ENCODE measurements around the gene CENPP. TPM values are rescaled to one million over a fixed set of nuclear protein-coding genes. Genes with fewer than 3 reads are reported as not detected.

Gene CENPP
- total RNA-seq, 1 donor, result 5.4 TPM

DNA sequence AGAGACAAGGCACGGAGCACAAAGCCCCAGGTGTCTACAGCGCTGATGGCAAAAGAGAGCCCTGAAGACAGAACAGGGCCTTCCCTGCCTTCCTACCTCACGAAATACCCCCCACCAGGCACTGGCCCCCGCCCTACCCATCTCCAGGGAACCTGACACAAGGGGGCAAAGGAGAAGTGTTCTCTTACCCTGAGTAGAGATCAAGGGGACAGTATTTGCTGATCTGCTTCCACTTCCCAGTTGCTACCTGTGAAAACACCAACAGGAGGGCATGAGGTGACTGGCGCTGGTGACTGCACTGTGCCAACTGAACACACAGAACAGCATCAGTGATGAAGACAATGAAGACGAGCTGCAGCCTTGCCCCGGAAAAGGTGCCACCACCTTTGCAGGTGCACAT is 316.8 kb downstream of the CENPP start:
- Histone ChIP-seq H3K9me3 (ENCODE audit: low read depth, low read length) (no peaks in the 10 kb centered on the region), H3K79me2 (ENCODE audit: insufficient read depth, low read length) (peaks cover 38% of the 10 kb centered on the region), H3K27me3 (ENCODE audit: insufficient read depth, low read length) (no peaks in the 10 kb centered on the region), H3K4me1 (ENCODE audit: insufficient read depth, low read length) (no peaks in the 10 kb centered on the region), H3K4me2 (ENCODE audit: insufficient read depth, low read length) (no peak overlapping the region), H4K20me1 (ENCODE audit: insufficient read depth, low read length) (peaks cover 10% of the 10 kb centered on the region), H2AFZ (ENCODE audit: low read length) (no peak overlapping the region), H3K27ac (ENCODE audit: low read depth, low read length) (no peak overlapping the region), H3K4me3 (ENCODE audit: insufficient read depth, low read length) (no peak overlapping the region), H3K36me3 (ENCODE audit: insufficient read depth, low read length) (peaks cover 70% of the 10 kb centered on the region)
- TF ChIP-seq, protein P1, sequence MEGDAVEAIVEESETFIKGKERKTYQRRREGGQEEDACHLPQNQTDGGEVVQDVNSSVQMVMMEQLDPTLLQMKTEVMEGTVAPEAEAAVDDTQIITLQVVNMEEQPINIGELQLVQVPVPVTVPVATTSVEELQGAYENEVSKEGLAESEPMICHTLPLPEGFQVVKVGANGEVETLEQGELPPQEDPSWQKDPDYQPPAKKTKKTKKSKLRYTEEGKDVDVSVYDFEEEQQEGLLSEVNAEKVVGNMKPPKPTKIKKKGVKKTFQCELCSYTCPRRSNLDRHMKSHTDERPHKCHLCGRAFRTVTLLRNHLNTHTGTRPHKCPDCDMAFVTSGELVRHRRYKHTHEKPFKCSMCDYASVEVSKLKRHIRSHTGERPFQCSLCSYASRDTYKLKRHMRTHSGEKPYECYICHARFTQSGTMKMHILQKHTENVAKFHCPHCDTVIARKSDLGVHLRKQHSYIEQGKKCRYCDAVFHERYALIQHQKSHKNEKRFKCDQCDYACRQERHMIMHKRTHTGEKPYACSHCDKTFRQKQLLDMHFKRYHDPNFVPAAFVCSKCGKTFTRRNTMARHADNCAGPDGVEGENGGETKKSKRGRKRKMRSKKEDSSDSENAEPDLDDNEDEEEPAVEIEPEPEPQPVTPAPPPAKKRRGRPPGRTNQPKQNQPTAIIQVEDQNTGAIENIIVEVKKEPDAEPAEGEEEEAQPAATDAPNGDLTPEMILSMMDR (IDR thresholded peaks at IDR 0.05; ENCODE audit: extremely low read depth, low read depth, low read length), result no peak
- DNase-seq (ENCODE audit: insufficient read length, low spot score, missing footprints), result no peak

DNA sequence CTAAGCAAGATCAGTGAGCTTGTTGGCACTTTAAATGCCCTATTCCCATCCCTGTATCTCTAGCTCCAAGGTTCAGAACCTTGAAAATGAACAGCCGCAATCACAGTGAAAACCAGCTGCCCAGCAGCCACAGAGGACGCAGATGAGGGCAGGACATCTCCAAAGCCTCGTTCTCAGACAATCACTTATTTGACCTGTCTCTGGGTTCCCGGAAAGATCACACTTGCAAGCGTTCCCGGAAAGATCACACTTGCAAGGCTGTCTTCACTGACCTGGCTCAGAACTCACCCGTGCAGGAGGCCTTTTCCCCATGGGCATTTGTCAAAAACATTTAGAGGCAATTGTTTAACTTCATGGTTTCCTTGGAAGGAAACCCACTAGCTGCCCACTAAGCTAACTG is 318.5 kb downstream of the CENPP start:
- Histone ChIP-seq H3K4me2 (ENCODE audit: insufficient read depth, low read length) (no peak overlapping the region), H2AFZ (ENCODE audit: low read length) (no peak overlapping the region), H3K79me2 (ENCODE audit: insufficient read depth, low read length) (peaks cover 46% of the 10 kb centered on the region), H3K4me1 (ENCODE audit: insufficient read depth, low read length) (no peaks in the 10 kb centered on the region), H3K27me3 (ENCODE audit: insufficient read depth, low read length) (no peaks in the 10 kb centered on the region), H3K4me3 (ENCODE audit: insufficient read depth, low read length) (no peak overlapping the region), H3K36me3 (ENCODE audit: insufficient read depth, low read length) (peaks cover 66% of the 10 kb centered on the region), H3K9me3 (ENCODE audit: low read depth, low read length) (no peaks in the 10 kb centered on the region), H4K20me1 (ENCODE audit: insufficient read depth, low read length) (peaks cover 10% of the 10 kb centered on the region), H3K27ac (ENCODE audit: low read depth, low read length) (no peak overlapping the region)
- no peak for DNase-seq (ENCODE audit: insufficient read length, low spot score, missing footprints)
- TF ChIP-seq, protein P1 (IDR thresholded peaks at IDR 0.05; ENCODE audit: extremely low read depth, low read depth, low read length), result no peak

DNA sequence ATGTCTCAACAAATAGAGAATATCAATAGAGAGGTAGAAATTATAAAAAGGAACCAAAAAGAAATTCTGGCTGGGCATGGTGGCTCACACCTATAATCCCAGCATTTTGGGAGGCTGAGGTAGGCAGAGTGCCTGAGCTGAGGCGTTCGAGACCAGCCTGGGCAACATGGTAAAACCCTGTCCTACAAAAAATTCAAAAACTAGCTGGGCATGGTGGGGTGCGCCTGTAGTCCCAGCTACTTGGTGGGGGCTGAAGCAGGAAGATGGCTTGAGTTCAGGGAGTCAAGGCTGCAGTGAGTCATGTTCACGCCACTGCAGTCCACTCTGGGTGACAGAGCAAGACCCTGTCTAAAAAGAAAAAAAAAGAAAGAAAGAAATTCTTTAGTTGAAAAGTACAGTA is 319.3 kb downstream of the CENPP start:
- no peak for DNase-seq (ENCODE audit: insufficient read length, low spot score, missing footprints)

DNA sequence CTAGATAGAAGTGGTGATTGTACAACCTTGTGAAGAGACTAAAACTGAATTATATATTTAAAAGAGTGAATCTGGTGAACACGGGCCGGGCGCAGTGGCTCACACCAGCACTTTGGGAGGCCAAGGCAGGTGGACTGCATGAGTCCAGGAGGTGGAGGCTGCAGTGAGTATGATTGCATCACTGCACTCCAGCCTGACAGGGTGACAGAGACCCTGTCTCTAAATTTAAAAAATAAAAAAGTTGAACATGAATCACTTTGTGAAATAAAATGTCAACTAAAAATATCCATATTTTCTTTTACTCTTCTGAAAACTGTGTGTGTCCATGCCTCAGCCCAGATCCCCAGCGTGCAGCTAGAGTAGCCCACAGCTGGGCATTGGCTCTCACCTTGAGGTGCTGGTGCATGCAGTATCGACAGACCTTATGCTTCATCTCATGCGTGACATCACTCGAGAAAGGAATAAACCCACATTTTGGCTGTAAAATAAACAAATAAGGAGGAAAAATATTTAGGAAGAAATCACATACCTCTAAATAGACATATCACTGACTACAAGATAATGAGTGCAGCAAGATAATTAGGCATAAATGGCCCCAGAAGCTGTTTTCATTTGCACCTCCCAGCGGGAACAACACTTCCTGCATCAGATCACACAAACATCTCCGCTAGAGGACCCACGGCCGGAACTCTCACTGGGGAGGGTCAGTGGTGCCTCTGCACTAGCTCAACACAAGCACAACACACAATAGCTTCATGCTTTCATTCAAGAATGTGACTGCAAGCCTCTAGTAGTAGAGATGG is 322.1 kb downstream of the CENPP start:
- peaks cover 12% of the 10 kb centered on the region for H4K20me1 ChIP-seq (ENCODE audit: insufficient read depth, low read length)
- no peaks in the 10 kb centered on the region for H3K27me3 ChIP-seq (ENCODE audit: insufficient read depth, low read length)
- no peak overlapping the region for H3K4me3 ChIP-seq (ENCODE audit: insufficient read depth, low read length)
- DNase-seq (ENCODE audit: insufficient read length, low spot score, missing footprints), result no peak
- TF ChIP-seq, protein P1 (IDR thresholded peaks at IDR 0.05; ENCODE audit: extremely low read depth, low read depth, low read length), result no peak
- peaks cover 60% of the 10 kb centered on the region for H3K36me3 ChIP-seq (ENCODE audit: insufficient read depth, low read length)
- no peaks in the 10 kb centered on the region for H3K9me3 ChIP-seq (ENCODE audit: low read depth, low read length)
- H3K79me2 ChIP-seq (ENCODE audit: insufficient read depth, low read length), result peaks cover 53% of the 10 kb centered on the region
- H2AFZ ChIP-seq (ENCODE audit: low read length), result no peak overlapping the region
- H3K4me2 ChIP-seq (ENCODE audit: insufficient read depth, low read length), result no peak overlapping the region
- peaks cover 7% of the 10 kb centered on the region for H3K4me1 ChIP-seq (ENCODE audit: insufficient read depth, low read length)
- no peak overlapping the region for H3K27ac ChIP-seq (ENCODE audit: low read depth, low read length)

More for the DNA sequence above, 319.3 kb downstream of the CENPP start:
- Histone ChIP-seq H3K27ac (ENCODE audit: low read depth, low read length) (no peak overlapping the region), H3K79me2 (ENCODE audit: insufficient read depth, low read length) (peaks cover 49% of the 10 kb centered on the region), H3K4me3 (ENCODE audit: insufficient read depth, low read length) (no peak overlapping the region), H3K36me3 (ENCODE audit: insufficient read depth, low read length) (peaks cover 68% of the 10 kb centered on the region), H2AFZ (ENCODE audit: low read length) (no peak overlapping the region), H3K4me1 (ENCODE audit: insufficient read depth, low read length) (no peaks in the 10 kb centered on the region), H3K27me3 (ENCODE audit: insufficient read depth, low read length) (no peaks in the 10 kb centered on the region), H4K20me1 (ENCODE audit: insufficient read depth, low read length) (peaks cover 10% of the 10 kb centered on the region), H3K9me3 (ENCODE audit: low read depth, low read length) (no peaks in the 10 kb centered on the region), H3K4me2 (ENCODE audit: insufficient read depth, low read length) (no peak overlapping the region)
- TF ChIP-seq, protein P1 (IDR thresholded peaks at IDR 0.05; ENCODE audit: extremely low read depth, low read depth, low read length), result no peak

Data from osteoblast (primary cell).